ENCODE measurements around the gene AHDC1. TPM values are rescaled to one million over a fixed set of nuclear protein-coding genes. Genes with fewer than 3 reads are reported as not detected.

The AHDC1 gene
- total and polyA plus RNA-seq, 9 of the 15 experiments (the other 6 are each of a cell fraction or from before 2014, with no cell fraction given): 0.21 to 36.4 (median 4.7) TPM

DNA sequence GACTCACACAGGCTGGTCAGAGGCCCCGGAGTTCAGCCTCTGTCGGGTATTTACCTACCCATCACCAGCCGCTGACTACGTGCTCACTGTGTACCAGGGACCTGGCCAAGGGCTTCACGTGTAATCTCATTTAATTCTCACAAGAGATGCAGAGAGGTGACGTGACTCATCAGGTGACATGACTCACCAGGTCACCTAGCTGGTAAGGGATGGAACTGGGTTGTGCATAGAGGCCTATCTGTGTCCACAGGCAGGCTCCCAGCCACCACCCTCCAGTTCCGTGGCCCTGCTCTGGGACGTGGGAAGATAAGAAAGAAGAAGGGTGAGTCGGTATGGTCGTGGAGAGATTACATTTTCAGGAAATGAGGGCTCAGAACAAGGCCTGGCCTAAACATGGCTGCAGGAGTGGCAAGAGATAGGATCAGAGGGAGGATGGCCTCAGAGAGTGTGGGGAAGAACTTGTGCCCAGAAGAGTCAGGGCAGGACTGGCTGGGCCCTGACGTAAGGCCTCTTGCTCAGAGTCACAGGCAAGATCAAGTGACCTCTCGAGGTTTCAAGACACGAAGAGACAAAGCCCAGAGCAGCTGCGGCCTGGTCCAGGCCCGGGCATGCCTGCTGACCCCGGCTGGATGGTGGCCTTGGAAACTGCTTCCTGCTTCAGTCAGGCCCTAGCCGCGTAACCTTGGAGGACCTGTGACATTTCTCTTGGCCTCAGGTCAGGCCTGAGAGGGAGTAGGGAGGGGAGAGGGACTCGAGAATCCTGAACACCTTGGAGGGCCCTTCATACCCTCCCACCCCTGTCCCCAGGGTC lies 61.3 kb downstream of the AHDC1 start (continued):
- TF ChIP-seq, protein P1, sequence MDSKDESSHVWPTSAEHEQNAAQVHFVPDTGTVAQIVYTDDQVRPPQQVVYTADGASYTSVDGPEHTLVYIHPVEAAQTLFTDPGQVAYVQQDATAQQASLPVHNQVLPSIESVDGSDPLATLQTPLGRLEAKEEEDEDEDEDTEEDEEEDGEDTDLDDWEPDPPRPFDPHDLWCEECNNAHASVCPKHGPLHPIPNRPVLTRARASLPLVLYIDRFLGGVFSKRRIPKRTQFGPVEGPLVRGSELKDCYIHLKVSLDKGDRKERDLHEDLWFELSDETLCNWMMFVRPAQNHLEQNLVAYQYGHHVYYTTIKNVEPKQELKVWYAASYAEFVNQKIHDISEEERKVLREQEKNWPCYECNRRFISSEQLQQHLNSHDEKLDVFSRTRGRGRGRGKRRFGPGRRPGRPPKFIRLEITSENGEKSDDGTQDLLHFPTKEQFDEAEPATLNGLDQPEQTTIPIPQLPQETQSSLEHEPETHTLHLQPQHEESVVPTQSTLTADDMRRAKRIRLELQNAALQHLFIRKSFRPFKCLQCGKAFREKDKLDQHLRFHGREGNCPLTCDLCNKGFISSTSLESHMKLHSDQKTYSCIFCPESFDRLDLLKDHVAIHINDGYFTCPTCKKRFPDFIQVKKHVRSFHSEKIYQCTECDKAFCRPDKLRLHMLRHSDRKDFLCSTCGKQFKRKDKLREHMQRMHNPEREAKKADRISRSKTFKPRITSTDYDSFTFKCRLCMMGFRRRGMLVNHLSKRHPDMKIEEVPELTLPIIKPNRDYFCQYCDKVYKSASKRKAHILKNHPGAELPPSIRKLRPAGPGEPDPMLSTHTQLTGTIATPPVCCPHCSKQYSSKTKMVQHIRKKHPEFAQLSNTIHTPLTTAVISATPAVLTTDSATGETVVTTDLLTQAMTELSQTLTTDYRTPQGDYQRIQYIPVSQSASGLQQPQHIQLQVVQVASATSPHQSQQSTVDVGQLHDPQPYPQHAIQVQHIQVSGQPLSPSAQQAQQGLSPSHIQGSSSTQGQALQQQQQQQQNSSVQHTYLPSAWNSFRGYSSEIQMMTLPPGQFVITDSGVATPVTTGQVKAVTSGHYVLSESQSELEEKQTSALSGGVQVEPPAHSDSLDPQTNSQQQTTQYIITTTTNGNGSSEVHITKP (IDR thresholded peaks at IDR 0.05; ENCODE audit: partially characterized antibody): peak; percentile 83
- TF ChIP-seq SMAD4 (CRISPR knock-in tag; conservative IDR thresholded peaks at IDR 0.05): peak; percentile 99
- TF ChIP-seq FOXA1 (IDR thresholded peaks at IDR 0.05; ENCODE audit: borderline replicate concordance): no peak
- no peak for TF ChIP-seq SRSF1 (IDR thresholded peaks at IDR 0.05; ENCODE audit: low read depth, low read length)
- peak; percentile 95 to 98 for TF ChIP-seq RCOR1 (IDR thresholded peaks at IDR 0.05; ENCODE audit: borderline replicate concordance in 1 of 2, low read depth in 2 of 2, low read length in 2 of 2)
- no peak for TF ChIP-seq ZNF717 (CRISPR knock-in tag; IDR thresholded peaks at IDR 0.05)
- TF ChIP-seq, protein P2, sequence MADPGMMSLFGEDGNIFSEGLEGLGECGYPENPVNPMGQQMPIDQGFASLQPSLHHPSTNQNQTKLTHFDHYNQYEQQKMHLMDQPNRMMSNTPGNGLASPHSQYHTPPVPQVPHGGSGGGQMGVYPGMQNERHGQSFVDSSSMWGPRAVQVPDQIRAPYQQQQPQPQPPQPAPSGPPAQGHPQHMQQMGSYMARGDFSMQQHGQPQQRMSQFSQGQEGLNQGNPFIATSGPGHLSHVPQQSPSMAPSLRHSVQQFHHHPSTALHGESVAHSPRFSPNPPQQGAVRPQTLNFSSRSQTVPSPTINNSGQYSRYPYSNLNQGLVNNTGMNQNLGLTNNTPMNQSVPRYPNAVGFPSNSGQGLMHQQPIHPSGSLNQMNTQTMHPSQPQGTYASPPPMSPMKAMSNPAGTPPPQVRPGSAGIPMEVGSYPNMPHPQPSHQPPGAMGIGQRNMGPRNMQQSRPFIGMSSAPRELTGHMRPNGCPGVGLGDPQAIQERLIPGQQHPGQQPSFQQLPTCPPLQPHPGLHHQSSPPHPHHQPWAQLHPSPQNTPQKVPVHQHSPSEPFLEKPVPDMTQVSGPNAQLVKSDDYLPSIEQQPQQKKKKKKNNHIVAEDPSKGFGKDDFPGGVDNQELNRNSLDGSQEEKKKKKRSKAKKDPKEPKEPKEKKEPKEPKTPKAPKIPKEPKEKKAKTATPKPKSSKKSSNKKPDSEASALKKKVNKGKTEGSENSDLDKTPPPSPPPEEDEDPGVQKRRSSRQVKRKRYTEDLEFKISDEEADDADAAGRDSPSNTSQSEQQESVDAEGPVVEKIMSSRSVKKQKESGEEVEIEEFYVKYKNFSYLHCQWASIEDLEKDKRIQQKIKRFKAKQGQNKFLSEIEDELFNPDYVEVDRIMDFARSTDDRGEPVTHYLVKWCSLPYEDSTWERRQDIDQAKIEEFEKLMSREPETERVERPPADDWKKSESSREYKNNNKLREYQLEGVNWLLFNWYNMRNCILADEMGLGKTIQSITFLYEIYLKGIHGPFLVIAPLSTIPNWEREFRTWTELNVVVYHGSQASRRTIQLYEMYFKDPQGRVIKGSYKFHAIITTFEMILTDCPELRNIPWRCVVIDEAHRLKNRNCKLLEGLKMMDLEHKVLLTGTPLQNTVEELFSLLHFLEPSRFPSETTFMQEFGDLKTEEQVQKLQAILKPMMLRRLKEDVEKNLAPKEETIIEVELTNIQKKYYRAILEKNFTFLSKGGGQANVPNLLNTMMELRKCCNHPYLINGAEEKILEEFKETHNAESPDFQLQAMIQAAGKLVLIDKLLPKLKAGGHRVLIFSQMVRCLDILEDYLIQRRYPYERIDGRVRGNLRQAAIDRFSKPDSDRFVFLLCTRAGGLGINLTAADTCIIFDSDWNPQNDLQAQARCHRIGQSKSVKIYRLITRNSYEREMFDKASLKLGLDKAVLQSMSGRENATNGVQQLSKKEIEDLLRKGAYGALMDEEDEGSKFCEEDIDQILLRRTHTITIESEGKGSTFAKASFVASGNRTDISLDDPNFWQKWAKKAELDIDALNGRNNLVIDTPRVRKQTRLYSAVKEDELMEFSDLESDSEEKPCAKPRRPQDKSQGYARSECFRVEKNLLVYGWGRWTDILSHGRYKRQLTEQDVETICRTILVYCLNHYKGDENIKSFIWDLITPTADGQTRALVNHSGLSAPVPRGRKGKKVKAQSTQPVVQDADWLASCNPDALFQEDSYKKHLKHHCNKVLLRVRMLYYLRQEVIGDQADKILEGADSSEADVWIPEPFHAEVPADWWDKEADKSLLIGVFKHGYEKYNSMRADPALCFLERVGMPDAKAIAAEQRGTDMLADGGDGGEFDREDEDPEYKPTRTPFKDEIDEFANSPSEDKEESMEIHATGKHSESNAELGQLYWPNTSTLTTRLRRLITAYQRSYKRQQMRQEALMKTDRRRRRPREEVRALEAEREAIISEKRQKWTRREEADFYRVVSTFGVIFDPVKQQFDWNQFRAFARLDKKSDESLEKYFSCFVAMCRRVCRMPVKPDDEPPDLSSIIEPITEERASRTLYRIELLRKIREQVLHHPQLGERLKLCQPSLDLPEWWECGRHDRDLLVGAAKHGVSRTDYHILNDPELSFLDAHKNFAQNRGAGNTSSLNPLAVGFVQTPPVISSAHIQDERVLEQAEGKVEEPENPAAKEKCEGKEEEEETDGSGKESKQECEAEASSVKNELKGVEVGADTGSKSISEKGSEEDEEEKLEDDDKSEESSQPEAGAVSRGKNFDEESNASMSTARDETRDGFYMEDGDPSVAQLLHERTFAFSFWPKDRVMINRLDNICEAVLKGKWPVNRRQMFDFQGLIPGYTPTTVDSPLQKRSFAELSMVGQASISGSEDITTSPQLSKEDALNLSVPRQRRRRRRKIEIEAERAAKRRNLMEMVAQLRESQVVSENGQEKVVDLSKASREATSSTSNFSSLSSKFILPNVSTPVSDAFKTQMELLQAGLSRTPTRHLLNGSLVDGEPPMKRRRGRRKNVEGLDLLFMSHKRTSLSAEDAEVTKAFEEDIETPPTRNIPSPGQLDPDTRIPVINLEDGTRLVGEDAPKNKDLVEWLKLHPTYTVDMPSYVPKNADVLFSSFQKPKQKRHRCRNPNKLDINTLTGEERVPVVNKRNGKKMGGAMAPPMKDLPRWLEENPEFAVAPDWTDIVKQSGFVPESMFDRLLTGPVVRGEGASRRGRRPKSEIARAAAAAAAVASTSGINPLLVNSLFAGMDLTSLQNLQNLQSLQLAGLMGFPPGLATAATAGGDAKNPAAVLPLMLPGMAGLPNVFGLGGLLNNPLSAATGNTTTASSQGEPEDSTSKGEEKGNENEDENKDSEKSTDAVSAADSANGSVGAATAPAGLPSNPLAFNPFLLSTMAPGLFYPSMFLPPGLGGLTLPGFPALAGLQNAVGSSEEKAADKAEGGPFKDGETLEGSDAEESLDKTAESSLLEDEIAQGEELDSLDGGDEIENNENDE (IDR thresholded peaks at IDR 0.05; ENCODE audit: low read depth, low read length): no peak
- TF ChIP-seq ZNF253 (CRISPR knock-in tag; conservative IDR thresholded peaks at IDR 0.05): no peak
- peak; percentile 89 for TF ChIP-seq ZNF354B (CRISPR knock-in tag; IDR thresholded peaks at IDR 0.05)
- peak; percentile 97 for TF ChIP-seq NR4A1 (CRISPR knock-in tag; IDR thresholded peaks at IDR 0.05)
- TF ChIP-seq NR4A1 (tag; IDR thresholded peaks at IDR 0.05): peak; percentile 99
- TF ChIP-seq NEUROD1 (IDR thresholded peaks at IDR 0.05; ENCODE audit: borderline replicate concordance, low read depth, low read length, partially characterized antibody): peak; percentile 96

Measured in K562 (cell line).